ENCODE results near the gene ATP8A1. TPM values are rescaled to one million over a fixed set of nuclear protein-coding genes. Genes with fewer than 3 reads are reported as not detected.
A peak's percentile ranks its signal among the peaks of the same experiment; 100 is the strongest.

Gene ATP8A1
- total and polyA plus RNA-seq, 2 of the 8 experiments (the other 6 are each of a cell fraction or from before 2014, with no cell fraction given), result 3.7 to 14.9 TPM

DNA sequence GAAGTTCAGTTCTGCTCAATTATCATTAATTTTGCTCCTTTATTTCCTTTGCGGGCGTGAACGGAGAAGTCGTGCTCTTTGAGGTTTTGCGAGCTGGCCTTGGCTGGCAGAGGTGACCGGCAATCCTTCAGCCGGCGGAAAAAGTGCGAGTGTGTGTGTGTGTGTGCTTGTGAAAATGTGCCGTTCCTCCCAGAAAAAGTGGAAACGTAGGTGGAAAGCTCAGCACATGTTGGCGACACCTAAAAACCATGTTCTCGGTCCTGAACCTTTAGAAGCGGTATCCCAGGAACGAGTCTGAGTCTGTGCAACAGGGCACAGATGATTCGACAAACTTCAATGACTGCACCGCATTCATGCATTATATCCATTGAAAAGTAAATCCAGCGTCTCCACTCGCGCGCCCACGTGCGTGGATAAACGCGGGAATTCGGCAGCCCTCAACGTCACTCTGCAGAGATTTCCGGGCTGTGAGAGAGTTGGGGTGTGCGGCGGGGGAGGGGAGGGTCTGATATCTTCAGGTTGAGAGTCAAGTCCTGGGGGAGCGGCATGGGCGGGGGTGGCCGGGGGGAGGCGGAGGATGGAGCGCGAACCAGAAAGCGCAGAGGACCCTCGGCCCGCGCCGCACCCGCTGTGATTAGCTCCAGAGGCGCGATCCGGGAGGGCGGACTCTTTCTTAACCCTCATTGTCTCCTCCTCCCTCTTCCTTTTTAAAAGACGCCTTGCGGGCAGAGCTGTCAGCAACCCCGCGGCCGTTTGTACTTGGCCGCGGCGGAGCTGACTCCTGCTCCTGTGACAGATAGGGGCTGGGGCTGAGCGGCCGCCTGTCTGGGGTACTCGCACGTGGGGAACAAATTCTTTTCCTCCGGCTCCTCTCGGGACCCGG, 259.9 kb downstream of the ATP8A1 start, which contains the start of gene SHISA3 (continued):
- TF ChIP-seq, protein P1, sequence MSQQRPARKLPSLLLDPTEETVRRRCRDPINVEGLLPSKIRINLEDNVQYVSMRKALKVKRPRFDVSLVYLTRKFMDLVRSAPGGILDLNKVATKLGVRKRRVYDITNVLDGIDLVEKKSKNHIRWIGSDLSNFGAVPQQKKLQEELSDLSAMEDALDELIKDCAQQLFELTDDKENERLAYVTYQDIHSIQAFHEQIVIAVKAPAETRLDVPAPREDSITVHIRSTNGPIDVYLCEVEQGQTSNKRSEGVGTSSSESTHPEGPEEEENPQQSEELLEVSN (IDR thresholded peaks at IDR 0.05), result peak; percentile 96
- TF ChIP-seq NANOG (IDR thresholded peaks at IDR 0.05; ENCODE audit: insufficient read depth, low read depth, low read length, poor library complexity, severe bottlenecking) (no peak), FOSL1 (IDR thresholded peaks at IDR 0.05; ENCODE audit: insufficient read depth, low read depth, low read length) (no peak), MAFK (IDR thresholded peaks at IDR 0.05; ENCODE audit: low read depth, low read length) (no peak), BACH1 (IDR thresholded peaks at IDR 0.05; ENCODE audit: low read length) (peak; percentile 37; the same call in 1 of the 2 replicates), RNF2 (IDR thresholded peaks at IDR 0.05; ENCODE audit: borderline replicate concordance, low read depth, low read length, missing control alignments, poor library complexity, severe bottlenecking) (peak; percentile 92), EZH2 (IDR thresholded peaks at IDR 0.05; ENCODE audit: low read depth, low read length, severe bottlenecking) (peak; percentile 66), SUZ12 (IDR thresholded peaks at IDR 0.05; ENCODE audit: low read length) (peak; percentile 85), CTBP2 (IDR thresholded peaks at IDR 0.05; ENCODE audit: borderline replicate concordance, insufficient read depth, insufficient read length, low read length) (peak; percentile 66), HDAC2 (IDR thresholded peaks at IDR 0.05; ENCODE audit: borderline replicate concordance in 1 of 2, low read depth in 2 of 2, low read length in 2 of 2) (peak; percentile 73 to 84), KDM4A (IDR thresholded peaks at IDR 0.05; ENCODE audit: low read depth, low read length, severe bottlenecking) (no peak), KDM1A (IDR thresholded peaks at IDR 0.05; ENCODE audit: borderline replicate concordance, low read length) (0 out of 2 replicates have a peak, but pooled peaks have one; percentile 19)
- TF ChIP-seq, protein P2, sequence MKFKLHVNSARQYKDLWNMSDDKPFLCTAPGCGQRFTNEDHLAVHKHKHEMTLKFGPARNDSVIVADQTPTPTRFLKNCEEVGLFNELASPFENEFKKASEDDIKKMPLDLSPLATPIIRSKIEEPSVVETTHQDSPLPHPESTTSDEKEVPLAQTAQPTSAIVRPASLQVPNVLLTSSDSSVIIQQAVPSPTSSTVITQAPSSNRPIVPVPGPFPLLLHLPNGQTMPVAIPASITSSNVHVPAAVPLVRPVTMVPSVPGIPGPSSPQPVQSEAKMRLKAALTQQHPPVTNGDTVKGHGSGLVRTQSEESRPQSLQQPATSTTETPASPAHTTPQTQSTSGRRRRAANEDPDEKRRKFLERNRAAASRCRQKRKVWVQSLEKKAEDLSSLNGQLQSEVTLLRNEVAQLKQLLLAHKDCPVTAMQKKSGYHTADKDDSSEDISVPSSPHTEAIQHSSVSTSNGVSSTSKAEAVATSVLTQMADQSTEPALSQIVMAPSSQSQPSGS (IDR thresholded peaks at IDR 0.05; ENCODE audit: low read length), result no peak
- TF ChIP-seq, protein P3, sequence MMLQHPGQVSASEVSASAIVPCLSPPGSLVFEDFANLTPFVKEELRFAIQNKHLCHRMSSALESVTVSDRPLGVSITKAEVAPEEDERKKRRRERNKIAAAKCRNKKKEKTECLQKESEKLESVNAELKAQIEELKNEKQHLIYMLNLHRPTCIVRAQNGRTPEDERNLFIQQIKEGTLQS (IDR thresholded peaks at IDR 0.05; ENCODE audit: insufficient read depth, low read depth, low read length), result no peak
